ENCODE measurements around the gene PILRB. TPM values are rescaled to one million over a fixed set of nuclear protein-coding genes. Genes with fewer than 3 reads are reported as not detected.

Gene PILRB
- total RNA-seq, 1 donor from 2014 or later: 8.8 TPM

GRCh38 chr7:100396421-100396982, 38.6 kb downstream of the PILRB start:
- DNase-seq: no peak
- intact Hi-C loops (cut with DNase I): no loop called here
- peak; percentile 58 for ATAC-seq (ENCODE audit: poor library complexity)

DNA sequence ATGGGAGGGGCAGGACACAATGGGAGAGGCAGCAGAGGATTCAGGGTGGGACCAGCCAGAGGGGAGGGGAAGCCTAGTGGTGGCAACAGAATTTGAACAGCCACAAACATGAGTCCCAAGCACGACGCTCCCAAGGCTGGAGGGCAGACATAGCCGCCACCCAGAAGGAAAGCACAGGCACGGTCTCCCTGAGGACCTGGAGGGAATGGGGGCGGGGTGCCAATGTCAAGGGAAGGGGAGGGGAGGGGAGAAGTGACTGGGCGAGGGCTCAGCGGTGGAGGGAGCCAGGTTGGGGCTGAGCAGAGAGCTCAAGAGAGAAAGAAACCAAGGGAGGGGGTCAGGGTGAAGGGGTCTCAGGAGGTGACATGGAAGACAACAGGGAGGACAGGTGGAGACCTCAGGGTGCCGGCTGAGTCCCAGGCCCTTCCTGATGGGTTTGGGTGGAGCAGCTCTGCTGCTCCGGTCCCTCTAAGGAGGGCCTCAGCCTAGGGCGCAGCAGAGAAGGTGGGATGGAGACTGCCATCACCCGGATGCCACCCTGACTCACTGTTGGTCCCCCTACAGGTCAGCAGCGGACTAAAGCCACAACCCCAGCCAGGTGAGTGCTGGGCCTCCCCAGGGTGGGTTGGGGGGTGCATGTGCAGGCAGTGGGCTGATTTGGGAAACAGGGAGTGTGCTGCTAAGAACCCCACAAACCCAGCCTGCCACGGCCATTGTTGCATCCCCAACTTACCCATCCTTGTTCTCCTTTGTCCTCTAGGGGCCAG, 39.6 kb downstream of the PILRB start:
- no peak for DNase-seq
- no peak for ATAC-seq (ENCODE audit: poor library complexity)
- intact Hi-C loops (cut with DNase I): no loop called here

DNA sequence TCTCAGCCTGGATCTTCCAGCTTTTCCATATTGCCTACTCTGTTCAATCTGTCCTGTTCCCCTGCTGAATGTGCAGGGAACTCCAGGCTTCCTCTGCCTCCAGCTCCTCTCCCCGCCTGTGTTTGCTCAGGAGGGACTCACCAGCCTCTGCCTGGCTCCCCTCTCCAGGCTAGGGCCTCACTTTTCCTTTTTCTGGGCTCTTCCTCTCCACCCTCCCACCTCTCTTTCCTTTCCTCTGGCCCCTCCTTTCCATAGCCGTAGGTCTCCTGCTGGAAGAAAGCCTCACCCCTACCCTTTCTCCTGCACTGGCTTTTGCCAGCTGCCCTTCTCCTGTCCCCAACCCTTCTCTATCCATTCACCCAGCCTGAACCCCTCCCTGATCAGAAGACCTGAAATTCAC, 40.3 kb downstream of the PILRB start:
- no peak for ATAC-seq (ENCODE audit: poor library complexity)
- intact Hi-C loops (cut with DNase I): no loop called here
- no peak for DNase-seq

DNA sequence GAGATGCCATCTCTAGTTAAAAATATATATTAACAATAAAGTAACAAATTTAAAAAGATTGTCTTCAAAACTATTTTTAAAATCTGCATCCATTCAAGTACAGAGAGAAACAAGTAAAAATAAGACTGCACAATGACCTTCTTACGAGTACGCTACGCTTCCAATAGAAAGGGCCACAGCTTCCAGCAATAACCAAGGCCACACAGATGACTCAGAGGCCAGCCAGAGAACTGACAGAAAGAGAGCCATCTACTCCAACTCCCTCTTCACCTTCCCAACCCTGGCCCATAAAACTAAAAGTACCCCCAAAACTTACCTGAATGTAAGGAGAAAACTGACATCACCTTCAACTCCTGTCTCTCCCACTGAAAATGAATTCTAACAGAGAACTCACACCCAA, 42.1 kb downstream of the PILRB start:
- intact Hi-C loops (cut with DNase I): no loop called here
- ATAC-seq (ENCODE audit: poor library complexity) (no peak), DNase-seq (no peak)

DNA sequence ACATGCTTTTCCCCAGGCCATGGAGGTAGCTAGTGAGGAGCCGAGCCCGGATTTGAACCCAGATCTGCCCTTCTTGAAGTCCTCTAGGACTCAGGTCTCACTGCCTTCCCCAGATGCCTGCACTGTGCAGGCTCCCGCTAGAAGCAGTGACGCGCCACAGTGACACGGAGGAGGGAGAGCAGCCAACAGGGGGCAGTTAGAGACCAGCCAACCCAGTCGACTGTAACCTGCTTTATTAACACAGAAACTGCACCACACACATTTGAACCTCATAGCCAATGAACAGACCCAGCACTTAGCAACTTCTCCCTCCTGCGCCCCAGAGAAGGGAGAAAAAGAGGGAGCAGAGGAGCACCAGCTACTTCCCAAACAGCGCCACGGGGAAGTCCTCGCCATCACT, 42.7 kb downstream of the PILRB start:
- no peak for DNase-seq
- no peak for ATAC-seq (ENCODE audit: poor library complexity)
- intact Hi-C loops (cut with DNase I): no loop called here

GRCh38 chr7:100401811-100402210, 43.9 kb downstream of the PILRB start:
- no peak for DNase-seq
- intact Hi-C loops (cut with DNase I): no loop called here
- ATAC-seq (ENCODE audit: poor library complexity): no peak

DNA sequence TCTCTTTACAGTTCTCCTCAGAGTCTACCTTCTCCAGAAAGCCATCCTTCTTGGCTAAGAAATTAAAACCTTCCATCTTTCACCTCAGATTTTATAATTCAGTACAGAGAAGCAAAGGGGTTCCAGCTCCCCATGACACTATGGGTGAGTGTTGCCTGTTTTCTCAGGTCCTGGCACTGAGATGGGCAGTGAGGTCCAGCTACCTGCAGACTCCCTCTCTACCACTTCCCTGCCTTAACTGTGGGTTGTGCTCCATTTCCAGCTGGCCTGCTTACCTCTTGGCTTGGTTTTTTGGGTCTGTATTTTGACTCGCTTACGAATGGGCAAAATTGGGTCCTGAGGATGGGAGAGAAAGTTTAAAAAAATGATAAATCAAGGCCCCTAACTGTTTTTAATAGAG, 44.3 kb downstream of the PILRB start:
- DNase-seq (no peak), ATAC-seq (ENCODE audit: poor library complexity) (no peak)
- intact Hi-C loops (cut with DNase I): no loop called here

DNA sequence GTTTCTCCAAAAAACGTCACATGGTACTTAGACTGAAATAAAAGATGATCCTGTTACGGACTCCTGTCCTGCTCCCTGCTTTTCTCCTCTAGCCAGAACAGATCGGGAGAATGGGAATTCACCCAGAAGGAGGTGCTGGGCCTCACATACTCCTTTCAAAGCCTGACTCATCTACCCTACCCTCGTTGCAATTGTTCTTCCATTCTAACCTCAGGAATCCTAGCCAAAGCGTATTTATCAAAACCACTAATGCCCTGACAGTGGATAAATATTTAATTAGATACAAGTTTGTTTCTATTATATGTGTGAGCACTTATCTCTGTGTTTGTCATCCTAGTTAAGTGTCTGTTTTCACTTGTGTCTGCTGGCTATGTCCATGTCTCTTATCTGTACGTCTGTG, 48.9 kb downstream of the PILRB start:
- intact Hi-C loops (cut with DNase I): no loop called here
- DNase-seq: no peak
- ATAC-seq (ENCODE audit: poor library complexity): no peak

GRCh38 chr7:100407285-100408180, 49.6 kb downstream of the PILRB start:
- intact Hi-C loops (cut with DNase I): no loop called here

DNA sequence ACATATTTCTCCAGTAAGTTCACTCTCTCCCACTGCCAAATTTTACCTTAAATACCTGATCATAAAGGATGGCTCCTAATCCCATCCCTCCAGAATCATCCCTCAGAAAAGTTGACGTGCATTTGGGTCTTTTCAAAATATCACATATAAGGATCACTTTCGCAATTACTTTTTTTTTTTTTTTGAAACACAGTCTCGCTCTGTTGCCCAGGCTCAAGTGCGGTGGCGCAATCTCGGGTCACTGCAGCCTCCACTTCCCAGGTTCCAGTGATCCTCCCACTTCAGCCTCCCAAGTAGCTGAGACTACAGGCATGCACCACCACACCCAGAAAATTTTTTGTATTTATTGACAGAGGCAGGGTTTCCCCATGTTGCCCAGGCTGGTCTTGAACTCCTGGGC, 53.2 kb downstream of the PILRB start:
- no peak for ATAC-seq (ENCODE audit: poor library complexity)
- intact Hi-C loops (cut with DNase I): no loop called here

More at GRCh38 chr7:100407285-100408180, 49.6 kb downstream of the PILRB start:
- DNase-seq (no peak), ATAC-seq (ENCODE audit: poor library complexity) (peak; percentile 70)

GRCh38 chr7:100413346-100413745, 55.4 kb downstream of the PILRB start:
- DNase-seq (no peak), ATAC-seq (ENCODE audit: poor library complexity) (no peak)
- intact Hi-C loops (cut with DNase I): no loop called here

More for the DNA sequence above, 53.2 kb downstream of the PILRB start:
- no peak for DNase-seq

DNA sequence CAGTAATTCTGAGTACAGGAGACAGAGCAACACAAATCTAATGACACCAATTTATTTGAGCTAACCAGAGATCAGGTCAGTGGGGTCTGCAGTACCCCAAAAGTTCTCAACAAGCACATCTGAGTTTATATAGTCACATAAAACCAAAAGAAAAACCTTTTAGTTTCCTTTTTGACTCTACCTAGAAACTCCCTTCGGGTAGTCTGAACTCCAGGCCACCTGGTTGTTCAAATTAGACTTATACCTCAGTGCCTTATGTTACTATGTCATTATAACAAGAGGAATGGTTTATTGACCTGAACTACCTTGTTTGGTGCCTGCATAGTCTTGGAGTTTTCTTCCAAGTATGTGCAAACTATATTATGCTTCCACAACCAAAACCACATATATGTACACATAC, 56.0 kb downstream of the PILRB start:
- intact Hi-C loops (cut with DNase I): no loop called here
- ATAC-seq (ENCODE audit: poor library complexity): no peak
- DNase-seq: no peak

GRCh38 chr7:100415448-100415847, 57.5 kb downstream of the PILRB start:
- intact Hi-C loops (cut with DNase I): no loop called here
- ATAC-seq (ENCODE audit: poor library complexity): no peak
- no peak for DNase-seq

Other genes starting within 250 kb of the PILRB start
- gene TAF6, start 238.8 kb upstream of the PILRB start, total RNA-seq: 35.8 TPM
- 9.5 TPM for gene CNPY4, start 238.5 kb upstream of the PILRB start, total RNA-seq
- gene MBLAC1, start 231.2 kb upstream of the PILRB start, total RNA-seq: 2.6 TPM
- gene LAMTOR4, start 209.2 kb upstream of the PILRB start, total RNA-seq: 121 TPM
- gene TRAPPC14, start 199.4 kb upstream of the PILRB start, total RNA-seq: 7.5 TPM
- gene GAL3ST4, start 189.5 kb upstream of the PILRB start, total RNA-seq: 1.7 TPM
- gene GPC2, start 180.7 kb upstream of the PILRB start, total RNA-seq: 0.13 TPM
- 0.94 TPM for gene STAG3, start 180.2 kb upstream of the PILRB start, total RNA-seq
- not detected for gene PVRIG, start 138.2 kb upstream of the PILRB start, total RNA-seq
- gene SPDYE3, start 50.4 kb upstream of the PILRB start, total RNA-seq: not detected
- gene PILRA, start 15.4 kb downstream of the PILRB start, total RNA-seq: 3.6 TPM
- 5.4 TPM for gene ZCWPW1, start 70.6 kb downstream of the PILRB start, total RNA-seq
- 22.2 TPM for gene MEPCE, start 71.7 kb downstream of the PILRB start, total RNA-seq
- 10.9 TPM for gene PPP1R35, start 78.4 kb downstream of the PILRB start, total RNA-seq
- 0.81 TPM for gene SPACDR, start 106.1 kb downstream of the PILRB start, total RNA-seq
- gene TSC22D4, start 121.1 kb downstream of the PILRB start, total RNA-seq: 47.4 TPM
- 0.16 TPM for gene NYAP1, start 125.8 kb downstream of the PILRB start, total RNA-seq
- 19.8 TPM for gene AGFG2, start 181.1 kb downstream of the PILRB start, total RNA-seq
- gene SAP25, start 215.8 kb downstream of the PILRB start, total RNA-seq: 0.54 TPM
- 22.8 TPM for gene LRCH4, start 228.0 kb downstream of the PILRB start, total RNA-seq
- gene FBXO24, start 228.2 kb downstream of the PILRB start, total RNA-seq: 0.35 TPM
- 42.2 TPM for gene PCOLCE, start 244.2 kb downstream of the PILRB start, total RNA-seq